ENCODE data around the gene UVSSA.

The UVSSA gene

DNA sequence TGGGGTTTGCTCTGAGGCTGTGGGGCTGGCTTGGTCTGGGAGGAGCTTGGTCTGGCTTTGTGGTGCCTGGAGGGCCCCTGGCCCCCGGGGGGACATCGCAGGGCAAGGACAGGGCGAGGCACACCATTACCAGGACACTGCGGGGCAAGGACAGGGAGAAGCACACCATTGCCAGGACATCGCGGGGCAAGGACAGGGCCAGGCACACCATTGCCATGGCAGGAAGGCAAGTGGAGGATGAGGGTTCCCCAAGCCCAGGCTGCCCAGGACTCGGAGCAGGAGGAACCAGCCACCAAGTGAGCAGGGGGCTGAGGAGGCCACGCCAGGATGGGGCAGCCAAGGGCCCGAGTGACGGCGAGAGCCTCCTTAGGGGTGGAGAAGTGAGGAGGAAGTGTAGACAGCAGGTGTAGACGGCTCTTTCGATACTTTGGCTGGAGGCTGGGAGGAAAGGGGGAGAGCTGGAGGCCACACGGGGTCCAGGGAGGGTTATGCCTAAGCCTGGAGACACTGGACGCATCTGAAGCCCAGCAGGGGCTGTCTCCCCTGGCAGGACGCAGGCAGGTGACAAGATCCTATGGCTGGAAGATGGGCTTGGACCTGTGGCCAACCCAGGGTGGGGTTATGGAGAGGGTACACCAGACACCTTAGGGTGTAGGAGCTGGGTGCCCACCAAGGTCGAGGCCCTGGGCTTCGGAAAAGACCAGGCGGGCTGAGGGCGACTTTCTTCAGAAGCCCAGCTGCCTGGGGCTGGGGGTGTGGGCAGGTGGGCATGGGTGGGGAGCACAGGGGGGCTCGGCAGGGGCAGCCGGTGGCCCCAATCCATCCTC lies 51.9 kb downstream of the UVSSA start:
- H3K4me3 ChIP-seq (ENCODE audit: low read depth, low read length): no peak overlapping the region
- no peak for DNase-seq (ENCODE audit: low read depth, low spot score)
- POLR2A ChIA-PET: no interaction called here
- CTCF ChIA-PET: no interaction called here
- TF ChIP-seq, protein P1, sequence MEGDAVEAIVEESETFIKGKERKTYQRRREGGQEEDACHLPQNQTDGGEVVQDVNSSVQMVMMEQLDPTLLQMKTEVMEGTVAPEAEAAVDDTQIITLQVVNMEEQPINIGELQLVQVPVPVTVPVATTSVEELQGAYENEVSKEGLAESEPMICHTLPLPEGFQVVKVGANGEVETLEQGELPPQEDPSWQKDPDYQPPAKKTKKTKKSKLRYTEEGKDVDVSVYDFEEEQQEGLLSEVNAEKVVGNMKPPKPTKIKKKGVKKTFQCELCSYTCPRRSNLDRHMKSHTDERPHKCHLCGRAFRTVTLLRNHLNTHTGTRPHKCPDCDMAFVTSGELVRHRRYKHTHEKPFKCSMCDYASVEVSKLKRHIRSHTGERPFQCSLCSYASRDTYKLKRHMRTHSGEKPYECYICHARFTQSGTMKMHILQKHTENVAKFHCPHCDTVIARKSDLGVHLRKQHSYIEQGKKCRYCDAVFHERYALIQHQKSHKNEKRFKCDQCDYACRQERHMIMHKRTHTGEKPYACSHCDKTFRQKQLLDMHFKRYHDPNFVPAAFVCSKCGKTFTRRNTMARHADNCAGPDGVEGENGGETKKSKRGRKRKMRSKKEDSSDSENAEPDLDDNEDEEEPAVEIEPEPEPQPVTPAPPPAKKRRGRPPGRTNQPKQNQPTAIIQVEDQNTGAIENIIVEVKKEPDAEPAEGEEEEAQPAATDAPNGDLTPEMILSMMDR (IDR thresholded peaks at IDR 0.05; ENCODE audit: insufficient read depth, low read length, missing control alignments): no peak

DNA sequence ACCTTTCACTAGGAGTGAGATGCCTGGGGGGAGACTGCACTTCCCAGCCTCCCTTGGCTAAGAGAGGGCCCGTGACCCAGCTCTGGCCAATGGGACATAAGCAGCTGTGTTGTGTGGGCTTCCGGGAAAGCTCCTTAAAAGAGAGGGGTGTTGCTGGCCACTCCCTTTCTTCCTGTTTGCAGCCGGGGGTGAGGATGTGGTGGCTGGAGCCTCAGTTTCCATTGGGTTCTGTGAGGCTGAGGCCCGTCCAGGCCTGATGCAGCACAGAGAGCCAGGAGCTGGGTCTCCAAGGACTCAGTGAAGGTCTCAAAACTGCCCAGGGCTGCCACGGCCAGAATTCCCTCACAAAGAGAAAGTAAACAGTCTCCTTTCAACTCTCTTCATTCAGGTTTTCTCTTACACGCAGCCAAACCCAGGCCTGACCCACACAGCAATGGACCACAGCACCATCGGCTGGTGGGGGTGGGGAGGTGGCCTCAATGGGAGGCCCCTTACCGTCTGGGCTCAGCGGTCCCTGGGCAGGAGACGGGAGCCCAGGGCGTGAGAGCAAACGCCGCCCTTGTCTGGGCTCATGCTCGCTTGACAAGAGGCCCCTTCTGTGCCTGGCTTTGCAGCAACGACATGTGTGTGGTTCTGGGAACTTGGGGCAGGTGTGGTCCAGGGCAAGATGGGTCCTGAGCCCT lies 52.6 kb downstream of the UVSSA start:
- TF ChIP-seq, protein P1 (IDR thresholded peaks at IDR 0.05; ENCODE audit: insufficient read depth, low read length, missing control alignments): no peak
- POLR2A ChIA-PET: no interaction called here

DNA sequence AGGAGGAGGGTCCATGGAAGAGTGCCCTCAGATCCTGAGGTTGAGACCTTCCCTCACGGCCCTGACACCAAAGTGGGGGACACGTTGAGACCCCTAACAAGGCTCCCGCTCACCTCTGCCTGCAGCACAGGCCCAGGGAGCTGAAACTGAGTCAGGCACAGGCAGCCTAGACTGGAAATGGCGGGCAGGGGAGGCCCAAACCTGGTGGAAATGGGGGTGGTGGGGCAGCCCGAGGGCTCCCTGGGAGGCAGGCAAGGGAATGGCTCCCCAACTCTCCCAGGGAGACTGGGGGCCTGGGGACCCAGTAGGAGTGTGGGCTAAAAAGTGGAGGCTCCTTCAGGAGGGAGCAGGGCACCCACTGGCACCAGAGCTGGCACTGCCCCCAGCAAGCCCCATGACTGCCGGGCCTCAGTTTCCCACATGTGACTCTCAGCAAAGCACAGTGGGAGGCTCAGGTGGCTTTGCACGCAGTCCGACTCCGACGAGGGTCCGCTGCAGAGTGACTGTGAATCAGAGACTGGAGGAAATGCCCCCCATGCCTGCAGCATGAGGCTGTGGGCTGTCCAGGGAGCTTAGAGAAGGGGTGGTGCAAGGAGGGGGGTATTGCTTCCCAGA lies 53.3 kb downstream of the UVSSA start:
- POLR2A ChIA-PET: no interaction called here
- H3K4me3 ChIP-seq (ENCODE audit: low read depth, low read length): no peak overlapping the region
- CTCF ChIA-PET: no interaction called here
- DNase-seq (ENCODE audit: low read depth, low spot score): no peak
- TF ChIP-seq, protein P1 (IDR thresholded peaks at IDR 0.05; ENCODE audit: insufficient read depth, low read length, missing control alignments): no peak

More for the DNA sequence above, 52.6 kb downstream of the UVSSA start:
- no peak for DNase-seq (ENCODE audit: low read depth, low spot score)
- H3K4me3 ChIP-seq (ENCODE audit: low read depth, low read length): no peak overlapping the region
- CTCF ChIA-PET: no interaction called here

DNA sequence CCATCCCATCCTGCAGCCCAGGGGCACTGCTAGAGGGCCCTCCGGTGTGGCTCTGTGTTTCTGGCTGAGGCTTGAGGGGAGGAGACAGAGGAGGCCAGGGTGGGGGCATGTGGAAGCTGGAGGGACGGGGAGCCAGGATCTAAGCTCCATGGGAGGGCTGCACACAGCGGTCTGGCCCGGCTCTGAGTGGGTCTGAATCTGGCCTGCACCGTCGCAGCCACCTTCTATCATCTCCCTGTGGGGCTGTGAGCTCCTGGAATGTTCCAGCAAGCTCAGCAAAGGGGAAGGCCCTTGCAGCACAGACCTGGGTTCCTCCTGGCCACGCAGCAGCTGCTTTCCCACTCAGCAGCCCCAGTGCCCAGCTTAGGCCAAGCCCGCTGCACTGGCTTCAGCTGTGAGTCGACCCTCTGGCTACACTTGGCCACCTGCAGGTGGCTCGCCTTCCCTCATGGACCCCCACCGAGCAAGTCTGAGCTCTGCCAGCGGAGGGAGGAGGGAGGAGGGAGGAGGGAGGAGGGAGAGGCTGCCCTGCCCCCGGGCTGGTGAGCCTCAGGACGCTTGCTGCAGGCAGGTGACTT lies 53.9 kb downstream of the UVSSA start:
- H3K4me3 ChIP-seq (ENCODE audit: low read depth, low read length): no peak overlapping the region
- no peak for DNase-seq (ENCODE audit: low read depth, low spot score)
- TF ChIP-seq, protein P1 (IDR thresholded peaks at IDR 0.05; ENCODE audit: insufficient read depth, low read length, missing control alignments): no peak
- CTCF ChIA-PET: no interaction called here
- POLR2A ChIA-PET: no interaction called here

DNA sequence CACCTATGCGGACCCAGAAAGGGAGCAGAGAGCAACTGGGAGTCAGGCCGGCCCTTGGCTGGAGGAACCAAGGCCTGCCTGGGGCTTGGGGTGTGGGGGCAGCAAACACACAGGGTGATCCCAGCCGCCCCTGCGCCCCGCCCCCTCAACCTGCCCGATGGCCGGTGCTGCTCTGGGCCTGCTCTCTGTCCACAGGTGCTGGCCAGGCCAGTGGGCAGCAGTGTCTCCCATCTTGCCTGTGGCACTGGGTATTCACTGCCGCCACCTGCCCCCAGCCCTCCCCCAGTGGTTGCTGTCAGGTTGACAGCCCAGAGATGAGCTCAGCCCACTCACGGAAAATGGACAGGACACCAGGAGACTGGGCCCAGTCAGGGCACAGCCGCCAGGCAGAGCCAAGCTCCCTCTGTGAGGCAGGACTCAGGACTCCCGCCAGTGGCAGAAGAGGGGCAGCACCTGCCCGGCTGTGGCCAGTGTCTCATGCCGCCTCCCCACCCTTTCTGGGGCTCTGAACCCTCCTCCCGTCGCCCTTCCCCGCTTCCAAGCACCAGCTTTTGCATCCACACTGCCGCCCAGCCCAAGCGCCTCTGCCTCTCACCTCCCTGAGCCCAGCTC lies 54.5 kb downstream of the UVSSA start:
- ChIA-PET CTCF (no interaction called here), POLR2A (no interaction called here)
- TF ChIP-seq, protein P1 (IDR thresholded peaks at IDR 0.05; ENCODE audit: insufficient read depth, low read length, missing control alignments): no peak
- H3K4me3 ChIP-seq (ENCODE audit: low read depth, low read length): no peak overlapping the region
- DNase-seq (ENCODE audit: low read depth, low spot score): no peak
